ENCODE data around the gene TMEM38A.
A peak's percentile ranks its signal among the peaks of the same experiment; 100 is the strongest.
"Not testable (repeated sequence)": the region's sequence is repeated elsewhere in the genome, so short reads cannot be mapped to it uniquely, and the experiment has no call there.

TMEM38A gene

DNA sequence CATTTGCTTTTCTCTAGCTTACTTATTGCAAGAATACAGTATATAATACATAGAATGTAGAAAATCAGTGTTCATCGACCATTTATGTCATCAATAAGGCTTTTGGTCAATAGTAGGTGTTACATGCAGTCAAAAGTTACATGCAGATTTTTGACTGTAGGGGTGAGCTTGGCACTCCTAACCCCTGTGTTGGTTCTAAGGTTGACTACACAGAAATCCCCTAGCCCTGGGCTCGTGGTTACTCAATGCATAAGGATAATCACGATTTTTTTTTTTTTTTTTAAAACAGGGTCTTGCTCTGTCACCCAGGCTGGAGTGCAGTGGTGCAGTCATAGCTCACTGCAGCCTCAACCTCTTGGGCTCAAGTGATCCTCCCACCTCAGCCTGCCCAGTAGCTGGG is 54.7 kb downstream of the TMEM38A start:
- Mint-ChIP-seq H3K9me3 (no peaks in the 10 kb centered on the region), H3K4me3 (no peak overlapping the region), H3K36me3 (no peaks in the 10 kb centered on the region), H3K27me3 (no peaks in the 10 kb centered on the region), H3K4me1 (peaks cover 21 to 44% of the 10 kb centered on the region in 2 donors), H3K27ac (no peak overlapping the region)
- ATAC-seq (replicated peaks) (peak; percentile 70 to 77), DNase-seq (peak; percentile 24)

DNA sequence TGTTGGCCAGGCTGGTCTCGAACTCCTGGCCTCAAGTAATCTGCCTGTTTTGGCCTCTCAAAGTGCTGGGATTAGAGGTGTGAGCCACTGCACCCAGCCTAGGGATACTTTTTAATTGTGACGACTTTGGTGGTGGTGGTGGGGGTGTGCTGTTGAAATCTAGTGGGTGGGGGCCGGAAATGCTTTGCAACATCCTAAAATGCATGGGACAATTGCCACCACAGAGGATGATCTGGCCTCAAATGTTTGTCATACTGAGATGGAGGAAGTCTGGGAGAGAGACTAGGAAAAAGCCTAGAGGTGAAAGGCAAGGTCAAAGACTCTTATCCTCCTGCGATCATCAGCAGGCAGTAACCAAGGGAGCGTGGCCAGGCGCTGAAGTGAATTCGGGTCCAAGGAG is 60.1 kb downstream of the TMEM38A start:
- no peak for ATAC-seq (replicated peaks)
- H3K9me3 Mint-ChIP-seq, result peaks cover 3 to 7% of the 10 kb centered on the region in 2 donors
- H3K36me3 Mint-ChIP-seq, result peaks cover 0 to 3% of the 10 kb centered on the region in 2 donors

GRCh38 chr19:16722591-16722990 is 61.7 kb downstream of the TMEM38A start:
- H3K36me3 Mint-ChIP-seq, result peaks cover 0 to 3% of the 10 kb centered on the region in 2 donors
- no peak for ATAC-seq (replicated peaks)
- no peak overlapping the region for H3K27ac Mint-ChIP-seq
- no peak overlapping the region for H3K4me3 Mint-ChIP-seq
- DNase-seq, result no peak
- H3K27me3 Mint-ChIP-seq, result no peaks in the 10 kb centered on the region
- peaks cover 3 to 7% of the 10 kb centered on the region in 2 donors for H3K9me3 Mint-ChIP-seq
- peaks cover 16 to 23% of the 10 kb centered on the region in 2 donors for H3K4me1 Mint-ChIP-seq

More for the DNA sequence above, 60.1 kb downstream of the TMEM38A start:
- Mint-ChIP-seq H3K4me1 (peaks cover 16 to 23% of the 10 kb centered on the region in 2 donors), H3K4me3 (no peak overlapping the region), H3K27me3 (no peaks in the 10 kb centered on the region), H3K27ac (peak overlapping the region; percentile 44)
- DNase-seq, result no peak

- Mint-ChIP-seq H3K4me3 (no peak overlapping the region), H3K9me3 (peaks cover 2 to 7% of the 10 kb centered on the region in 2 donors), H3K4me1 (no peaks in the 10 kb centered on the region), H3K27me3 (no peaks in the 10 kb centered on the region), H3K27ac (peak overlapping the region; percentile 69), H3K36me3 (peaks cover 0 to 2% of the 10 kb centered on the region in 2 donors)
- ATAC-seq (replicated peaks), result no peak
- no peak for DNase-seq
Measured at GRCh38 chr19:16726916-16727315, 66.0 kb downstream of the TMEM38A start.

- H3K27ac Mint-ChIP-seq; H3K9me3 Mint-ChIP-seq; H3K36me3 Mint-ChIP-seq; ATAC-seq (replicated peaks); H3K4me1 Mint-ChIP-seq; H3K4me3 Mint-ChIP-seq; DNase-seq; H3K27me3 Mint-ChIP-seq: not testable (repeated sequence)
Measured at GRCh38 chr19:16735650-16736266, 74.8 kb downstream of the TMEM38A start.

DNA sequence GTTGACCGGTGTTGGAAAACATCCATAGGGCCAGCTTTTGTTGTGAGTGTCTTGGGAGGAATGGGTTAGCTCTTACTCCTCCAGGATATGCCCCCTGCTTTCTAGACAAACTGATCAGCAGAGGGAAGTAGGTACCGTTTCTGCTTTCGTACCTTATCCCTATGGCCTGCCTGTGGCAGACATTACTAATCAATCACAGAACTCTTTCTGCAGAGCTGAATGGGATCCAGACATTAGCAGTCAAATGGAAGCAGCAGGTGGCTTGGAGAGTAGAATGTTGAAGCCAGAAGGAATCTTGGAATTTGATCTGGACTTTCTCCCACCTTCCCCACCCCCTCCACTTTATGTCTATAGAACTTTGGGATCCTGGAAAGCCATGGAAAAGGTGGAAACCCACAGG is 75.8 kb downstream of the TMEM38A start:
- peaks cover 0 to 2% of the 10 kb centered on the region in 2 donors for H3K9me3 Mint-ChIP-seq
- no peak overlapping the region for H3K27ac Mint-ChIP-seq
- DNase-seq (no peak), ATAC-seq (replicated peaks) (no peak)
- peaks cover 0 to 8% of the 10 kb centered on the region in 2 donors for H3K27me3 Mint-ChIP-seq
- no peak overlapping the region for H3K4me3 Mint-ChIP-seq
- H3K36me3 Mint-ChIP-seq, result peaks cover 0 to 2% of the 10 kb centered on the region in 2 donors
- H3K4me1 Mint-ChIP-seq, result peaks cover 0 to 6% of the 10 kb centered on the region in 2 donors

DNA sequence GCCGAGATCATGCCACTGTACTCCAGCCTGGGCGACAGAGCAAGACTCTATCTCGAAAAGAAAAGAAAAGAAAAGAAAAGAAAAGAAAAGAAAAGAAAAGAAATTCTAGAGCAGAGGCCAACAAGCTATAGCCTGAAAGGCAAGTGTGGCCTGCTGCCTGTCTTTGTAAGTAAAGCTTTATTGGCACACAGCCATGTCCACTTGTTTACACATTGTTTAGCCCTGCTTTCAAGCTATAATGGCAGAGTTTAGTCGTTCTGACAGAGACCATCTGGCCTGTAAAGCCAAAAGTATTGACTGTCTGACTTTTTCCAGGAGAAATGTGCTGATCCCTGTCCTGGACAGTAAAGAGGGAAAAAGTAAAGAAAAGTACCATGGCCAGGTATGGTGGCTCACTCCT is 77.0 kb downstream of the TMEM38A start:
- H3K27me3 Mint-ChIP-seq, result peaks cover 0 to 8% of the 10 kb centered on the region in 2 donors
- H3K36me3 Mint-ChIP-seq, result peaks cover 0 to 2% of the 10 kb centered on the region in 2 donors
- peaks cover 0 to 6% of the 10 kb centered on the region in 2 donors for H3K4me1 Mint-ChIP-seq
- no peak overlapping the region for H3K27ac Mint-ChIP-seq
- DNase-seq (no peak), ATAC-seq (replicated peaks) (no peak)
- no peak overlapping the region for H3K4me3 Mint-ChIP-seq
- peaks cover 0 to 2% of the 10 kb centered on the region in 2 donors for H3K9me3 Mint-ChIP-seq

- DNase-seq (no peak), ATAC-seq (replicated peaks) (no peak)
- Mint-ChIP-seq H3K4me3 (no peak overlapping the region), H3K27ac (no peak overlapping the region), H3K27me3 (peaks cover 0 to 8% of the 10 kb centered on the region in 2 donors), H3K36me3 (peaks cover 0 to 2% of the 10 kb centered on the region in 2 donors), H3K4me1 (peaks cover 0 to 6% of the 10 kb centered on the region in 2 donors), H3K9me3 (peaks cover 0 to 2% of the 10 kb centered on the region in 2 donors)
Measured at GRCh38 chr19:16739546-16739945, 78.6 kb downstream of the TMEM38A start.

Data from stimulated activated naive B cell treated with anti-CD40 and anti-IgM and Interleukin-4, amounts not matched to agents 10 μg/mL and 1 μg/mL and 100 μg/mL, for 72 hours (primary cell).